Neuronal stem cell (in vitro differentiated cells): ENCODE data around the gene THAP12.

ENCODE experiments used
- DNase-seq: peaks from one replicate; pipeline ENCODE4 v3.0.0-alpha.2; 2013; ENCODE audit warnings: low spot score
- H2AFZ ChIP-seq: one replicate; pipeline ENCODE4 v1.6.1; 2013; ENCODE audit warnings: mild to moderate bottlenecking, low read length, inconsistent platforms
- H2AK5ac ChIP-seq: 2 replicates; pipeline ENCODE4 v1.6.1; 2013; ENCODE audit warnings: low read depth, mild to moderate bottlenecking, inconsistent platforms, low read length, moderate library complexity, mixed read lengths
- H2BK120ac ChIP-seq: 2 replicates; pipeline ENCODE4 v1.6.1; 2013; ENCODE audit warnings: low read depth, mild to moderate bottlenecking, inconsistent platforms, low read length, moderate library complexity, mixed read lengths
- H2BK12ac ChIP-seq: one replicate; pipeline ENCODE4 v1.6.1; 2013; ENCODE audit warnings: low read length, inconsistent platforms
- H2BK15ac ChIP-seq: 2 replicates; pipeline ENCODE4 v1.6.1; 2013; ENCODE audit warnings: mild to moderate bottlenecking, low read length, inconsistent platforms, mixed read lengths
- H2BK5ac ChIP-seq: one replicate; pipeline ENCODE4 v1.6.1; 2013; ENCODE audit warnings: inconsistent platforms, mild to moderate bottlenecking, low read length, moderate library complexity
- H3K14ac ChIP-seq: one replicate; pipeline ENCODE4 v1.6.1; 2013; ENCODE audit warnings: low read length, inconsistent platforms
- H3K18ac ChIP-seq: 2 replicates; pipeline ENCODE4 v1.6.1; 2013; ENCODE audit warnings: low read length, inconsistent platforms
- H3K23ac ChIP-seq: 2 replicates; pipeline ENCODE4 v1.6.1; 2013; ENCODE audit warnings: low read depth, mild to moderate bottlenecking, mixed read lengths, low read length, inconsistent platforms; ENCODE audit not compliant: poor library complexity
- H3K27ac ChIP-seq: replicated peaks from 3 replicates; pipeline ENCODE4 v1.5.1; 2013; ENCODE audit warnings: low read length, inconsistent platforms
- H3K27me3 ChIP-seq, 3 experiments: 2 replicates each; pipeline ENCODE4 v1.6.1; 2013; ENCODE audit warnings: low read length in 3 of 3, mild to moderate bottlenecking in 2 of 3, inconsistent platforms in 1 of 3, low read depth in 1 of 3, mixed read lengths in 1 of 3, moderate library complexity in 1 of 3; ENCODE audit not compliant: control insufficient read depth in 3 of 3, insufficient read depth in 3 of 3
- H3K36me3 ChIP-seq, 2 donors: replicated peaks in 1 of 2; 2 replicates each; pipeline ENCODE4 v1.6.1; 2013; ENCODE audit warnings: low read length in 2 of 2; ENCODE audit not compliant: control insufficient read depth in 2 of 2, insufficient read depth in 2 of 2
- H3K4ac ChIP-seq: 2 replicates; pipeline ENCODE4 v1.6.1; 2013; ENCODE audit warnings: inconsistent platforms, mild to moderate bottlenecking, low read length, moderate library complexity
- H3K4me1 ChIP-seq, 2 donors: 1 replicate in 1 of 2; 2 replicates in 1 of 2; pipeline ENCODE4 v1.6.1; 2013; ENCODE audit warnings: low read length in 2 of 2, low read depth in 1 of 2; ENCODE audit not compliant: control insufficient read depth in 2 of 2, insufficient read depth in 1 of 2
- H3K4me2 ChIP-seq: one replicate; pipeline ENCODE4 v1.6.1; 2013; ENCODE audit warnings: mild to moderate bottlenecking, low read length, inconsistent platforms; ENCODE audit not compliant: insufficient read depth, poor library complexity, severe bottlenecking
- H3K4me3 ChIP-seq, 2 donors: 2 replicates each; pipeline ENCODE4 v1.5.1; 2013; ENCODE audit warnings: low read length in 2 of 2, mild to moderate bottlenecking in 2 of 2, inconsistent platforms in 1 of 2, moderate library complexity in 1 of 2
- H3K79me1 ChIP-seq: one replicate; pipeline ENCODE4 v1.6.1; 2013; ENCODE audit warnings: low read depth, mild to moderate bottlenecking, inconsistent platforms, low read length, moderate library complexity
- H3K9ac ChIP-seq: one replicate; pipeline ENCODE4 v1.6.1; 2013; ENCODE audit warnings: mild to moderate bottlenecking, low read depth, low read length, inconsistent platforms; ENCODE audit not compliant: poor library complexity
- H3K9me3 ChIP-seq, 2 donors: replicated peaks in 1 of 2; 2 replicates each; pipeline versions ENCODE3 to v1.6.1; 2013; ENCODE audit warnings: low read length in 2 of 2, mild to moderate bottlenecking in 2 of 2, inconsistent platforms in 1 of 2, low read depth in 1 of 2, mixed read lengths in 1 of 2, moderate library complexity in 1 of 2; ENCODE audit not compliant: control insufficient read depth in 2 of 2, insufficient read depth in 1 of 2
- H4K8ac ChIP-seq: one replicate; pipeline ENCODE4 v1.6.1; 2013; ENCODE audit warnings: low read depth, mild to moderate bottlenecking, inconsistent platforms, low read length, moderate library complexity
- H4K91ac ChIP-seq: one replicate; pipeline ENCODE4 v1.6.1; 2013; ENCODE audit warnings: low read length, low read depth, mild to moderate bottlenecking, inconsistent platforms; ENCODE audit not compliant: poor library complexity
- WGBS, 2 donors: extraction: QIAGEN DNeasy Blood & Tissue Kit; methylation state at CpG; one replicate each; pipeline ENCODE4 v1.1.7; 2013; ENCODE audit warnings: missing lambda C conversion rate in 2 of 2, mixed read lengths in 1 of 2; ENCODE audit not compliant: insufficient read length in 2 of 2, insufficient replicate concordance in 1 of 2; ENCODE audit errors: extremely low coverage in 2 of 2; 5-methylcytosine and 5-hydroxymethylcytosine counted together

THAP12 gene

GRCh38 chr11:76397383-76397782, 16.5 kb upstream of the THAP12 start:
- Histone ChIP-seq H2BK15ac (no peak overlapping the region), H3K36me3 (no peaks in the 10 kb centered on the region), H3K23ac (no peak overlapping the region), H2BK120ac (no peak overlapping the region), H3K27me3 (no peaks in the 10 kb centered on the region), H2BK12ac (no peak overlapping the region), H2AFZ (no peak overlapping the region), H3K79me1 (no peaks in the 10 kb centered on the region), H4K91ac (no peak overlapping the region), H3K27ac (no peak overlapping the region), H4K8ac (no peak overlapping the region), H2AK5ac (no peak overlapping the region), H3K9me3 (no peaks in the 10 kb centered on the region), H3K4me3 (no peak overlapping the region), H3K14ac (no peak overlapping the region), H3K4ac (no peak overlapping the region), H3K9ac (no peak overlapping the region), H3K4me1 (peaks cover 0 to 4% of the 10 kb centered on the region in 2 donors), H3K18ac (no peak overlapping the region), H3K4me2 (no peak overlapping the region), H2BK5ac (no peak overlapping the region)
- DNase-seq = no peak
- no CpG with 5 or more reads among the region's 3 CpGs for WGBS, 2 donors

GRCh38 chr11:76395296-76395695, 14.4 kb upstream of the THAP12 start:
- no peaks in the 10 kb centered on the region for H3K79me1 ChIP-seq
- no peak overlapping the region for H3K9ac ChIP-seq
- H2BK5ac ChIP-seq = no peak overlapping the region
- no peaks in the 10 kb centered on the region for H3K36me3 ChIP-seq
- no peak overlapping the region for H3K23ac ChIP-seq
- H3K4ac ChIP-seq = no peak overlapping the region
- H3K14ac ChIP-seq = no peak overlapping the region
- no peak overlapping the region for H2AK5ac ChIP-seq
- no peak overlapping the region for H2AFZ ChIP-seq
- no peak overlapping the region for H2BK12ac ChIP-seq
- H4K8ac ChIP-seq = no peak overlapping the region
- H3K9me3 ChIP-seq = no peaks in the 10 kb centered on the region
- H3K27me3 ChIP-seq = no peaks in the 10 kb centered on the region
- H3K4me3 ChIP-seq = no peak overlapping the region
- H3K27ac ChIP-seq = no peak overlapping the region
- no peak overlapping the region for H2BK120ac ChIP-seq
- H3K4me2 ChIP-seq = no peak overlapping the region
- WGBS, 2 donors = no CpG with 5 or more reads among the region's 1 CpG
- no peak overlapping the region for H2BK15ac ChIP-seq
- no peak overlapping the region for H4K91ac ChIP-seq
- peaks cover 0 to 4% of the 10 kb centered on the region in 2 donors for H3K4me1 ChIP-seq
- H3K18ac ChIP-seq = no peak overlapping the region
- no peak for DNase-seq

GRCh38 chr11:76394411-76394810, 13.5 kb upstream of the THAP12 start:
- Histone ChIP-seq H2BK12ac (no peak overlapping the region), H4K91ac (no peak overlapping the region), H2AK5ac (no peak overlapping the region), H2AFZ (no peak overlapping the region), H3K4me2 (no peak overlapping the region), H3K4me1 (peaks cover 0 to under 1% of the 10 kb centered on the region in 2 donors), H2BK5ac (no peak overlapping the region), H3K4me3 (no peak overlapping the region), H3K18ac (no peak overlapping the region), H2BK15ac (no peak overlapping the region), H4K8ac (no peak overlapping the region), H3K27me3 (no peaks in the 10 kb centered on the region), H3K36me3 (no peaks in the 10 kb centered on the region), H3K9ac (no peak overlapping the region), H3K79me1 (no peaks in the 10 kb centered on the region), H3K14ac (no peak overlapping the region), H3K27ac (no peak overlapping the region), H3K23ac (no peak overlapping the region), H3K4ac (no peak overlapping the region), H2BK120ac (no peak overlapping the region), H3K9me3 (no peaks in the 10 kb centered on the region)
- DNase-seq = no peak

DNA sequence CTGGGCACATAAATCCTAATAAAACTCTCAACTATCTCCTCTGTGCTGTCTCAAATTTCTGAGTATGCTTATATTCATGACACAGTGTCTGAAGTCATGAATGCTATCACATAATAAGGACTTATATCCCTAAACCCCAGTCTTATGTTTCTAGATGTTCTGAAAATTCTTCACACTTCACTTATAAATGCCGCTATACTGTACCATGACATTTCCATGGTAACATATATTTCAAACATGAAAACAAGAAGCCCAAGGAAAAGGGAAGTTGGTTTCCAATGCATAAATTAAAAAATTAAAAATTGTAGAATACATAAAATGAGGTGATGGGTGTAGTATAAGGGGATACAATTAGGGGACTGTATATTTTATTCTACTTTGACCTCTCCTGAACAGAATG, 11.9 kb upstream of the THAP12 start:
- Histone ChIP-seq H3K18ac (no peak overlapping the region), H2AFZ (no peak overlapping the region), H3K14ac (no peak overlapping the region), H4K8ac (no peak overlapping the region), H3K27me3 (no peaks in the 10 kb centered on the region), H2AK5ac (no peak overlapping the region), H3K4ac (no peak overlapping the region), H3K4me3 (no peak overlapping the region), H2BK120ac (no peak overlapping the region), H4K91ac (no peak overlapping the region), H3K79me1 (no peaks in the 10 kb centered on the region), H3K36me3 (no peaks in the 10 kb centered on the region), H3K4me1 (no peaks in the 10 kb centered on the region), H3K23ac (no peak overlapping the region), H3K4me2 (no peak overlapping the region), H2BK5ac (no peak overlapping the region), H3K9ac (no peak overlapping the region), H2BK12ac (no peak overlapping the region), H3K27ac (no peak overlapping the region), H2BK15ac (no peak overlapping the region), H3K9me3 (no peaks in the 10 kb centered on the region)
- no CpG with 5 or more reads among the region's 1 CpG for WGBS, 2 donors
- no peak for DNase-seq
